ENCODE data around the gene EIF3M. TPM values are rescaled to one million over a fixed set of nuclear protein-coding genes. Genes with fewer than 3 reads are reported as not detected.
"Not testable (repeated sequence)": the region's sequence is repeated elsewhere in the genome, so short reads cannot be mapped to it uniquely, and the experiment has no call there.

EIF3M gene
- total RNA-seq, 2 experiments from 2014 or later: 226 to 229 TPM

DNA sequence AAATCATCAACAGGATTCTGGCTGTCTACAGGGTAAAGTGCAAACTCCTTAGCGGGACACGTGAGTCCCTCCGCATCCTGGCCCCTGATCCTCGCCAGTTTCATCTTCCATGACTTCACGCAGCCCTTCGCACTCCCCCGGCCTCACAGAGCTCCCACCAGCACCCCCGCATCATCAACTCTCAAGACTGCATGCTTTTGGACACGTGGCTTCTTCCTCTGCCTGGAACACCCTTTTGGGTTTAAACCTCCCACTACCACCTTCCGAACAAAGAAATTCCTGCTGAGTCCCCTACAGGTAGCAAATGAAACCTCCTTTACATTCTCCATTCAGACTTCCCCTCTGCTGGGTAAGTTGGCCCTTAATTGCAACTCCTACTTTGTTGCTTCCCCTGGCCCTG is 12.6 kb upstream of the EIF3M start:
- ChIA-PET POLR2A (no interaction called here), CTCF (interaction anchor here (1.2 kb wide), 1 partner anchor 8 kb away, joined by 3 read pairs; no protein-coding TSS in a partner anchor)
- no peak overlapping the region for H3K27ac Mint-ChIP-seq
- H3K27me3 Mint-ChIP-seq (ENCODE audit: low read depth): peaks cover 3% of the 10 kb centered on the region
- DNase-seq: no peak
- peaks cover 10% of the 10 kb centered on the region for H3K4me1 Mint-ChIP-seq (ENCODE audit: low read depth)
- H3K4me3 Mint-ChIP-seq: no peak overlapping the region
- ATAC-seq: no peak
- no peaks in the 10 kb centered on the region for H3K36me3 Mint-ChIP-seq (ENCODE audit: low read depth)
- H3K9me3 Mint-ChIP-seq (ENCODE audit: insufficient read depth): no peaks in the 10 kb centered on the region

DNA sequence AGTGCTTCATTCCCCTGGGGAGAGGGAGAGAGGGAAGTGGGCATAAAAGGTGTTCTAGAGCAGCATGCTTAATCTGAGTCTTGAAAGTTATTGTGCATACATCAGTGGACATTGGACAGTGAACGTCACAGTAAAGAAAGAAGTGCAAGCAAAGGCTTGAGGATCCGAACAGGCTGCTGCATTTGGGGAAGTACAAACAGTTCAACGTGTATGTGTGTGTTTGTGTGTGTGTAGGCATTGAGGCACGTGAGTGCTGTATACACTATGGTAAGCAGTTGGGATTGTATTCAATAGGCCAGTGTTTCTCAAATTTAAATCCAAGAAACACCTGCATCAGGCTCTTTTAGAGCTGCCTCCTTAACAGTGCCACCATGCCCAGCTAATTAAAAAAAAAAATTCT is 10.4 kb upstream of the EIF3M start:
- no peak for DNase-seq
- Mint-ChIP-seq H3K27ac (no peak overlapping the region), H3K27me3 (ENCODE audit: low read depth) (peaks cover 3% of the 10 kb centered on the region), H3K4me1 (ENCODE audit: low read depth) (peaks cover 3% of the 10 kb centered on the region), H3K36me3 (ENCODE audit: low read depth) (no peaks in the 10 kb centered on the region), H3K4me3 (no peak overlapping the region), H3K9me3 (ENCODE audit: insufficient read depth) (no peaks in the 10 kb centered on the region)
- no peak for ATAC-seq
- ChIA-PET CTCF (no interaction called here), POLR2A (no interaction called here)

DNA sequence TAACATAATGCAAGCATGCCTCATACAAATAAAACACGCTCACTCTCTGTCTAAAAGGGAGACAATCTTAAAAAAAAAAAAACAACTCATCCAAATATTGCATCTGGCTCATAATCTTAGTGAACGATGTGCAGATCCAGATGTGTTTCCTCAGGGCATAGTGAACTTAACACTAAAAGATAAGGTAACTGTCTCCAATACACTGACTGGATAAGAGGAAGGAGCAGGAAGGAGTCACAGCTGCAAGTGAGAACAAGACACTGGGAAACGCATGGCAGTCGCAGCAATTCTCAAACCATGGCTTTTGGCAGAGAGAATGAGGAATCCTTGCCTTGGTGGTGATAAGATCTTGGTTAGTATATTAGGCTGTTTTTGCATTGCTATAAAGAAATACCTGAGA is 9.2 kb upstream of the EIF3M start:
- no peak overlapping the region for H3K4me3 Mint-ChIP-seq
- ATAC-seq: no peak
- ChIA-PET CTCF (no interaction called here), POLR2A (no interaction called here)
- H3K27ac Mint-ChIP-seq: no peak overlapping the region
- H3K4me1 Mint-ChIP-seq (ENCODE audit: low read depth): peaks cover 3% of the 10 kb centered on the region
- no peaks in the 10 kb centered on the region for H3K9me3 Mint-ChIP-seq (ENCODE audit: insufficient read depth)
- H3K27me3 Mint-ChIP-seq (ENCODE audit: low read depth): peaks cover 3% of the 10 kb centered on the region
- DNase-seq: no peak
- no peaks in the 10 kb centered on the region for H3K36me3 Mint-ChIP-seq (ENCODE audit: low read depth)

DNA sequence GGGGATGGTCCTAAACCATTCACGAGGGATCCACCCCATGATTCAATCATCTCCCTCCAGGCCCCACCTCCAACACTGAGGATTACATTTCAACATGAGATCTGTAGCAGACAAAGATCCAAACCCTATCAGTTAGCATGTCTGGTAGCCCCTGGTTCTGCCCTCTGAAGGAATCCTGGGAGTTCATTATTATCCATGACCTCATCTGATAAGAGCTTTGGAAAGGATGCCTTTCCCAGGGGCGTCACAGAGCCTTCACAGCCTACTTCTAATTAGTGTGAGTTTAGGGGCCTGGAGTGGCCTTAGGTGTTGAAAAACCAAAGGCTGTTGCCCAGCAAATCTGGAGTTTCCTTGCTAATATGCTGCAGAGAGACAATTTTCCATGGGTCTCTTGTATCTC is 8.6 kb upstream of the EIF3M start:
- POLR2A ChIA-PET: no interaction called here
- CTCF ChIA-PET: no interaction called here
- Mint-ChIP-seq H3K4me3 (no peak overlapping the region), H3K36me3 (ENCODE audit: low read depth) (no peaks in the 10 kb centered on the region), H3K4me1 (ENCODE audit: low read depth) (peaks cover 3% of the 10 kb centered on the region), H3K27me3 (ENCODE audit: low read depth) (peaks cover 3% of the 10 kb centered on the region), H3K27ac (no peak overlapping the region), H3K9me3 (ENCODE audit: insufficient read depth) (no peaks in the 10 kb centered on the region)
- DNase-seq (no peak), ATAC-seq (no peak)

DNA sequence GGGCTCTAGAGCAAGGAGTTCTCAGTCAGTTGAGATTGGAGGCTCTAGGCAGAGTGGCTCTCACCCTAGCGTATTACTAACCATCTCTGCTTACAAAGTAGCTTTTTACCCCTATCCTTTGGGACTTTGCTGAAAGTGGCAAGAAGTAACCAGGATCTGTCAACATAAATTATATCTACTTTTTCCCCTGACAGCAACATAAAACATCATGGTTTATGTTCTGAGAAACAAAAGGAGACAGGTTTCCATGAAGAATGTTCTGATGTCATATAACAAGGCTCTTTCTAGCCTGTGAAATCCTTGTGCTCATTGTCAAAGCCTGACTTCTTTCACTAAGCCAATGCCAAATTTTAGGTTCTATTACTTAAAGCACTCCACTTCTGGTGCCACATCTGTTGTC is 7.2 kb upstream of the EIF3M start:
- POLR2A ChIA-PET: no interaction called here
- Mint-ChIP-seq H3K4me3 (no peak overlapping the region), H3K27ac (no peak overlapping the region), H3K27me3 (ENCODE audit: low read depth) (no peaks in the 10 kb centered on the region), H3K4me1 (ENCODE audit: low read depth) (peaks cover 2% of the 10 kb centered on the region), H3K9me3 (ENCODE audit: insufficient read depth) (no peaks in the 10 kb centered on the region), H3K36me3 (ENCODE audit: low read depth) (no peaks in the 10 kb centered on the region)
- no peak for DNase-seq
- CTCF ChIA-PET: no interaction called here
- ATAC-seq: no peak

DNA sequence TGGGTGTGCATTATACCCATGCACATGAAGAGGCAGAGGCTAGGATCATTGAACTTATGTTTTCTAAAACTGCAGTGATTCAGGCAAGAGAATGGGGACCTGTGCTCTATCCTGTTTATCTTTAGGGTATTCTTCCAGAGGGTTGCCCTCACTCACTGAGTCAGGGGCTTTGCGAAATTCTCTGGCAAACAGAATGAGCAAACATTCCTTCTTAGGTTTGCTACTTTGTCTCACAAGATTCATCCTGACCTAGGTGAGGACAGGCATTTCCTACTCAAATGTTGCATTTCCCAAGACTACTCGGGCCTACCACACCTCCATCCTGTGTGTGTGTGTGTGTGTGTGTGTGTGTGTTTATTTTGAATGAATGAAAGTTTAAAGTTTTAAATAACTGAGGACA is 2.7 kb upstream of the EIF3M start:
- Mint-ChIP-seq H3K36me3 (ENCODE audit: low read depth) (peaks cover 18% of the 10 kb centered on the region), H3K27me3 (ENCODE audit: low read depth) (no peaks in the 10 kb centered on the region), H3K9me3 (ENCODE audit: insufficient read depth) (no peaks in the 10 kb centered on the region), H3K4me3 (no peak overlapping the region), H3K4me1 (ENCODE audit: low read depth) (peaks cover 18% of the 10 kb centered on the region), H3K27ac (no peak overlapping the region)
- POLR2A ChIA-PET: no interaction called here
- ATAC-seq: no peak
- CTCF ChIA-PET: no interaction called here
- no peak for DNase-seq

DNA sequence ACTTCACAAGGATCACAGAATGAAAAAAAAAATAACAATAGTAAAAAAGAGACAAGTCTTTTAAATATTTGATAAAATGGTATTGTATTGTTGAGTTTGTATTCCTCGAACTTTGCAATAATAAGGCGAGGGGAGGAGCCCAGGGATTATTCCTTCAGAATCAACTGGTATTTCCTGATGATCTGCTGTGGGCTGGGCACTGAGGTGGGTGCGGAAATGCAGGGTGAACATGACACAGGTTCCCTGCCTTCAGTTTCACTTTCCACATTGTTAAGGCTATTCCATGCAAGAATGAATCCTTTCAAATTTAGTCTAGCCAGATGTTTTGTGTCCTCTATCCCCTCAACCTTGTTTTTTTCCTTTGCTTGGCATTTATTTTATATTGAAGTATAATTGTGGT is 2.1 kb upstream of the EIF3M start:
- no peaks in the 10 kb centered on the region for H3K9me3 Mint-ChIP-seq (ENCODE audit: insufficient read depth)
- H3K27ac Mint-ChIP-seq: no peak overlapping the region
- no peak overlapping the region for H3K4me3 Mint-ChIP-seq
- peaks cover 23% of the 10 kb centered on the region for H3K36me3 Mint-ChIP-seq (ENCODE audit: low read depth)
- POLR2A ChIA-PET: no interaction called here
- DNase-seq: no peak
- no peaks in the 10 kb centered on the region for H3K27me3 Mint-ChIP-seq (ENCODE audit: low read depth)
- peaks cover 24% of the 10 kb centered on the region for H3K4me1 Mint-ChIP-seq (ENCODE audit: low read depth)
- no peak for ATAC-seq
- CTCF ChIA-PET: no interaction called here

DNA sequence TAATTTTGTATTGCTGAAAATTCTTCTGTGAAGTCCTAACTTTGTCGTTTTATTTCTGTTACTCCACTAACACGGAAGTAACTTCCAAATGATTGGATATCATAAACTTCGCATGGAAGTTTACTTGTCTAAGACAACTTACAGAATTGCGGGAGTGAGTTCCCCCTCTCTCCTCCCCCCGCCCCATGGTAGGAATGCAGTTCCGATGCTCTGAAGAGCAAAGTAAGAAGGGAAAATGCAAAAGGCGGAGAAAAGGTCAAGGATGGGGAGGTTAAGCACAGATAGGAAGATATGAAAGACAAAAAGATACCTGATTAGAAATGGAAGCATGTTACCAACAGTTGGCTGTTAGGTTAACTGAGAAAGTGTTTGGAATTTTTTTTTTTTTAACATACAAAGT is 1.3 kb downstream of the EIF3M start:
- Mint-ChIP-seq H3K4me1 (ENCODE audit: low read depth) (peaks cover 44% of the 10 kb centered on the region), H3K27me3 (ENCODE audit: low read depth) (no peaks in the 10 kb centered on the region), H3K27ac (peak overlapping the region; percentile 97), H3K4me3 (peak overlapping the region; percentile 95), H3K9me3 (ENCODE audit: insufficient read depth) (no peaks in the 10 kb centered on the region), H3K36me3 (ENCODE audit: low read depth) (peaks cover 43% of the 10 kb centered on the region)
- ATAC-seq (no peak), DNase-seq (no peak)
- POLR2A ChIA-PET: no interaction called here
- CTCF ChIA-PET: no interaction called here

DNA sequence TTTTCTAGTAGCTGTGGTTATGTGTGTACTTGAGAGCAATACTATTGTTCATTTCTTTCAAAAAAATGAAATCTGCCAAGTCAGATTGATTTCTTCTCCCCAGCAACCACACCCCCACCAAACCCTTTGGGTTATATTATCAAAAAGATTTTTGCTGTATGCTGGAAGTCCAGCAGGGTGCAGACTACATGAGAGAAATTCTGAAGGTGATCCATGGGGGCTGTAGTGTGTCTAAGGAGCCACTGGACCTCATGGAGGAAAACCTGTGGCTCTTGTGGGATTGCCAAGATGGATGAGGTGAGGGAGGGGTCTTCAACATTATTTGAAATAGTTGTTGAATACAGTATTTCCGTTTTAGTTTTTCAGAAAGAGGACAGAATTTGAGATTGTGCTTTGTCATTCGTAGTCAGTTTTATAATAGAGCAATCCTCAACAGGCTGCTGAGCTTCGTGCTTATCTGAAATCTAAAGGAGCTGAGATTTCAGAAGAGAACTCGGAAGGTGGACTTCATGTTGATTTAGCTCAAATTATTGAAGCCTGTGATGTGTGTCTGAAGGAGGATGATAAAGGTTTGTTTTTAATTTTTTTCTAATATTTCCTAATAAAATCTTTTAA is 3.1 kb downstream of the EIF3M start:
- no peak for DNase-seq
- H3K27me3 Mint-ChIP-seq (ENCODE audit: low read depth): no peaks in the 10 kb centered on the region
- H3K27ac Mint-ChIP-seq: peak overlapping the region; percentile 13
- peaks cover 56% of the 10 kb centered on the region for H3K36me3 Mint-ChIP-seq (ENCODE audit: low read depth)
- H3K4me1 Mint-ChIP-seq (ENCODE audit: low read depth): peaks cover 44% of the 10 kb centered on the region
- CTCF ChIA-PET: interaction anchor here (1.2 kb wide), 1 partner anchor 13 kb away, joined by 4 read pairs; no protein-coding TSS in a partner anchor
- POLR2A ChIA-PET: no interaction called here
- H3K9me3 Mint-ChIP-seq (ENCODE audit: insufficient read depth): no peaks in the 10 kb centered on the region
- peak overlapping the region; percentile 24 for H3K4me3 Mint-ChIP-seq
- ATAC-seq: no peak

DNA sequence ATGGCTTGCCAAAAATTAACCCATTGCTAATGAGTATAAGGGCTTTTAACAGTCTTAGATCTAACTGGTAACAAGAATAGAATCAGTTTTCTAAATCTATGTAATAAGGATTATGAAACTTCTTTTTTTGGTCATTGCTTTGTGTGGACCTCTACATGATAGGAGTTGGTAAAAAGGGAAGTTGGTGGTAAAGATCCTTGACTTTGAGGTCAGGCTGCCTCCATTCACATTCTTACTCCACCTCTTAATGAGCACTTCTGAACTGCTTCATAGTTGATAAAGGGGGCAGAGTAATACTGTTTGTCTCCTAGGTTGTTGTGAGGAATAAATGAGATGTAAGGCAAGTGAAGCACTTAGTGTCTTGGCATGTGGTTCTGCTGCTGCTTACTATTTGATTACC is 10.6 kb downstream of the EIF3M start:
- peaks cover 10% of the 10 kb centered on the region for H3K4me1 Mint-ChIP-seq (ENCODE audit: low read depth)
- H3K4me3 Mint-ChIP-seq: no peak overlapping the region
- ATAC-seq (no peak), DNase-seq (no peak)
- ChIA-PET POLR2A (no interaction called here), CTCF (interaction anchor here (0.9 kb wide), 1 partner anchor 11 kb away, joined by 3 read pairs; the partner anchor contains the start of gene EIF3M)
- H3K27ac Mint-ChIP-seq: no peak overlapping the region
- peaks cover 73% of the 10 kb centered on the region for H3K36me3 Mint-ChIP-seq (ENCODE audit: low read depth)
- H3K9me3 Mint-ChIP-seq (ENCODE audit: insufficient read depth): no peaks in the 10 kb centered on the region
- H3K27me3 Mint-ChIP-seq (ENCODE audit: low read depth): no peaks in the 10 kb centered on the region

DNA sequence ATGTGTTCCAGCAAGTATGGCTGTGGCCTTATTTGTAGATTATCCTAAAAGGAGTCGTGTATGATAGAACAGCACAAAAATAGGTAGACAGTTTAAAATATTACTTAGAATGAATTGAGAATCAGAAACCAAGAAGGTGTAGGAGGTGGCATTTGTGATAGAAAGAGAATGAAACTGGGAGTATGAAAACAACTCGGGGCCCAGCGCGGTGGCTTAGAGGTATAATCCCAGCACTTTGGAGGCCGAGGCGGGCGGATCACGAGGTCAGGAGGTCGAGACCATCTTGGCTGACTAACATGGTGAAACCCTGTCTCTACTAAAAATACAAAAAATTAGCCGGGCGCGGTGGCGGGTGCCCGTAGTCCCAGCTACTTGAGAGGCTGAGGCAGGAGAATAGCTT is 12.5 kb downstream of the EIF3M start:
- DNase-seq; POLR2A ChIA-PET; ATAC-seq; H3K27ac Mint-ChIP-seq; H3K9me3 Mint-ChIP-seq (ENCODE audit: insufficient read depth); CTCF ChIA-PET; H3K4me3 Mint-ChIP-seq; H3K27me3 Mint-ChIP-seq (ENCODE audit: low read depth): not testable (repeated sequence)
- Mint-ChIP-seq H3K36me3 (ENCODE audit: low read depth) (peaks cover 65% of the 10 kb centered on the region), H3K4me1 (ENCODE audit: low read depth) (peaks cover 10% of the 10 kb centered on the region)

DNA sequence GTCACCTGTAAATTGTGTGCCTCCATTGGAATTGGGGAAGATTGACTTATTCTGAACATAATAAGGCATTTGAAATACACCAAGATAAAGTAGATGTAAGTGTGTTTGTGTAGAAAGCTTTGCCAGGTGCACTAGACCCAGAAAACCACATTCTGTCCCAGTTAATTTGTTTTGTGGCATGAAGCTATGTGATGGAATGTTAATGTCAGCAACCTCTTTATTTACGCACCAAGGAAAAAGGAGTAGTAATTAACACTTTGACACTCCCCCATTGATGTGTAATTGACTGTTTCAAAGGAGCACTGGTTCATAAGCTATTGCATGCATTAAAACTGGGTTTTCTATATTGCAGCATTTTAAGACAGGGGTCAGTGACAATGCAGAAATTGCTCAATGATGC is 14.3 kb downstream of the EIF3M start:
- ChIA-PET CTCF (no interaction called here), POLR2A (interaction anchor here (1.1 kb wide), 1 partner anchor 15 kb away, joined by 3 read pairs; no protein-coding TSS in a partner anchor)
- no peak for DNase-seq
- Mint-ChIP-seq H3K36me3 (ENCODE audit: low read depth) (peaks cover 61% of the 10 kb centered on the region), H3K9me3 (ENCODE audit: insufficient read depth) (no peaks in the 10 kb centered on the region), H3K4me3 (no peak overlapping the region), H3K27ac (no peak overlapping the region), H3K4me1 (ENCODE audit: low read depth) (peaks cover 5% of the 10 kb centered on the region), H3K27me3 (ENCODE audit: low read depth) (no peaks in the 10 kb centered on the region)
- no peak for ATAC-seq
